ENCODE results near the gene EXPH5. TPM values are rescaled to one million over a fixed set of nuclear protein-coding genes. Genes with fewer than 3 reads are reported as not detected.

Gene EXPH5
- total and polyA plus RNA-seq, 2 experiments from 2014 or later = not detected

- no peak for DNase-seq
- no peaks in the 10 kb centered on the region for H4K20me1 ChIP-seq (ENCODE audit: insufficient read depth)
- H3K4me1 ChIP-seq (ENCODE audit: insufficient read depth) = no peaks in the 10 kb centered on the region
- no peaks in the 10 kb centered on the region for H3K79me2 ChIP-seq (ENCODE audit: insufficient read depth)
- H3K9ac ChIP-seq = no peak overlapping the region
- no peak overlapping the region for H3K4me3 ChIP-seq
- 88 to 90% methylated on average over 1 of the region's 1 CpG for WGBS, 2 experiments (ENCODE audit: low coverage in 1 of 2, low lambda C conversion rate in 2 of 2, missing lambda C conversion rate in 2 of 2)
- TF ChIP-seq EZH2 (IDR thresholded peaks at IDR 0.05; ENCODE audit: insufficient read depth, poor library complexity, severe bottlenecking) (no peak), EZH2phosphoT487 (IDR thresholded peaks at IDR 0.05; ENCODE audit: insufficient read depth, low read depth) (no peak)
- H2AFZ ChIP-seq = no peak overlapping the region
- H3F3A ChIP-seq (ENCODE audit: insufficient read depth) = no peaks in the 10 kb centered on the region
- H3K9me2 ChIP-seq (ENCODE audit: insufficient read depth) = no peaks in the 10 kb centered on the region
- H3K36me3 ChIP-seq (ENCODE audit: low read depth) = no peaks in the 10 kb centered on the region
- in situ Hi-C loops (cut with MboI) = no loop called here
- no peaks in the 10 kb centered on the region for H3K9me3 ChIP-seq (ENCODE audit: low read depth)
- H3K27ac ChIP-seq = no peak overlapping the region
- no peaks in the 10 kb centered on the region; the same call in 1 of the 2 replicates for H3K27me3 ChIP-seq (replicated peaks; ENCODE audit: insufficient read depth)
- H3K4me2 ChIP-seq (ENCODE audit: unreplicated experiment) = no peak overlapping the region
Observed at GRCh38 chr11:108525161-108525560, 68.4 kb downstream of the EXPH5 start.

- Histone ChIP-seq H3K4me2 (ENCODE audit: unreplicated experiment) (no peak overlapping the region), H3K9me2 (ENCODE audit: insufficient read depth) (no peaks in the 10 kb centered on the region), H3K27me3 (replicated peaks; ENCODE audit: insufficient read depth) (no peaks in the 10 kb centered on the region; the same call in 1 of the 2 replicates), H3K27ac (no peak overlapping the region), H3K4me3 (no peak overlapping the region), H3K79me2 (ENCODE audit: insufficient read depth) (no peaks in the 10 kb centered on the region), H3K9me3 (ENCODE audit: low read depth) (no peaks in the 10 kb centered on the region), H3K9ac (no peak overlapping the region), H3K4me1 (ENCODE audit: insufficient read depth) (no peaks in the 10 kb centered on the region), H4K20me1 (ENCODE audit: insufficient read depth) (no peaks in the 10 kb centered on the region), H2AFZ (no peak overlapping the region), H3F3A (ENCODE audit: insufficient read depth) (no peaks in the 10 kb centered on the region), H3K36me3 (ENCODE audit: low read depth) (no peaks in the 10 kb centered on the region)
- no peak for TF ChIP-seq EZH2phosphoT487 (IDR thresholded peaks at IDR 0.05; ENCODE audit: insufficient read depth, low read depth)
- no peak for TF ChIP-seq EZH2 (IDR thresholded peaks at IDR 0.05; ENCODE audit: insufficient read depth, poor library complexity, severe bottlenecking)
- no peak for DNase-seq
- in situ Hi-C loops (cut with MboI) = no loop called here
Observed at GRCh38 chr11:108524422-108524821, 69.1 kb downstream of the EXPH5 start.

GRCh38 chr11:108522318-108522717 lies 71.2 kb downstream of the EXPH5 start:
- WGBS, 2 experiments (ENCODE audit: low coverage in 1 of 2, low lambda C conversion rate in 2 of 2, missing lambda C conversion rate in 2 of 2) = 83 to 94% methylated on average over 1 of the region's 1 CpG
- H3K4me3 ChIP-seq = no peak overlapping the region
- DNase-seq = no peak
- H2AFZ ChIP-seq = no peak overlapping the region
- TF ChIP-seq EZH2phosphoT487 (IDR thresholded peaks at IDR 0.05; ENCODE audit: insufficient read depth, low read depth) (no peak), EZH2 (IDR thresholded peaks at IDR 0.05; ENCODE audit: insufficient read depth, poor library complexity, severe bottlenecking) (no peak)
- no peaks in the 10 kb centered on the region for H3K36me3 ChIP-seq (ENCODE audit: low read depth)
- H3K9me3 ChIP-seq (ENCODE audit: low read depth) = no peaks in the 10 kb centered on the region
- no peak overlapping the region for H3K4me2 ChIP-seq (ENCODE audit: unreplicated experiment)
- no peaks in the 10 kb centered on the region for H3F3A ChIP-seq (ENCODE audit: insufficient read depth)
- H3K4me1 ChIP-seq (ENCODE audit: insufficient read depth) = no peaks in the 10 kb centered on the region
- H3K9me2 ChIP-seq (ENCODE audit: insufficient read depth) = no peaks in the 10 kb centered on the region
- no peak overlapping the region for H3K27ac ChIP-seq
- no peak overlapping the region for H3K9ac ChIP-seq
- H3K79me2 ChIP-seq (ENCODE audit: insufficient read depth) = no peaks in the 10 kb centered on the region
- in situ Hi-C loops (cut with MboI) = no loop called here
- no peaks in the 10 kb centered on the region; the same call in 1 of the 2 replicates for H3K27me3 ChIP-seq (replicated peaks; ENCODE audit: insufficient read depth)
- H4K20me1 ChIP-seq (ENCODE audit: insufficient read depth) = no peaks in the 10 kb centered on the region

GRCh38 chr11:108518581-108518980 lies 75.0 kb downstream of the EXPH5 start:
- H3K27me3 ChIP-seq (replicated peaks; ENCODE audit: insufficient read depth) = no peaks in the 10 kb centered on the region
- H3K27ac ChIP-seq = no peak overlapping the region
- H3K9ac ChIP-seq = no peak overlapping the region
- no peaks in the 10 kb centered on the region for H3K9me3 ChIP-seq (ENCODE audit: low read depth)
- no peaks in the 10 kb centered on the region for H3K79me2 ChIP-seq (ENCODE audit: insufficient read depth)
- H3K4me2 ChIP-seq (ENCODE audit: unreplicated experiment) = no peak overlapping the region
- H3F3A ChIP-seq (ENCODE audit: insufficient read depth) = no peaks in the 10 kb centered on the region
- DNase-seq = no peak
- H3K4me3 ChIP-seq = no peak overlapping the region
- no peaks in the 10 kb centered on the region for H3K4me1 ChIP-seq (ENCODE audit: insufficient read depth)
- 66 to 68% methylated on average over 10 of the region's 10 CpGs for WGBS, 2 experiments (ENCODE audit: low coverage in 1 of 2, low lambda C conversion rate in 2 of 2, missing lambda C conversion rate in 2 of 2)
- no peaks in the 10 kb centered on the region for H3K9me2 ChIP-seq (ENCODE audit: insufficient read depth)
- no peaks in the 10 kb centered on the region for H3K36me3 ChIP-seq (ENCODE audit: low read depth)
- in situ Hi-C loops (cut with MboI) = no loop called here
- no peak overlapping the region for H2AFZ ChIP-seq
- TF ChIP-seq EZH2phosphoT487 (IDR thresholded peaks at IDR 0.05; ENCODE audit: insufficient read depth, low read depth) = no peak
- no peak for TF ChIP-seq EZH2 (IDR thresholded peaks at IDR 0.05; ENCODE audit: insufficient read depth, poor library complexity, severe bottlenecking)
- H4K20me1 ChIP-seq (ENCODE audit: insufficient read depth) = no peaks in the 10 kb centered on the region

- in situ Hi-C loops (cut with MboI) = no loop called here
- Histone ChIP-seq H2AFZ (no peak overlapping the region), H3K36me3 (ENCODE audit: low read depth) (no peaks in the 10 kb centered on the region), H3F3A (ENCODE audit: insufficient read depth) (peaks cover 9% of the 10 kb centered on the region; the same call in 1 of the 2 replicates), H3K79me2 (ENCODE audit: insufficient read depth) (no peaks in the 10 kb centered on the region), H3K9ac (no peak overlapping the region), H4K20me1 (ENCODE audit: insufficient read depth) (no peaks in the 10 kb centered on the region), H3K4me3 (no peak overlapping the region), H3K27ac (no peak overlapping the region), H3K4me2 (ENCODE audit: unreplicated experiment) (no peak overlapping the region), H3K9me3 (ENCODE audit: low read depth) (no peaks in the 10 kb centered on the region), H3K9me2 (ENCODE audit: insufficient read depth) (no peaks in the 10 kb centered on the region), H3K27me3 (replicated peaks; ENCODE audit: insufficient read depth) (no peaks in the 10 kb centered on the region), H3K4me1 (ENCODE audit: insufficient read depth) (0 out of 2 replicates have a peak, but pooled peaks cover 11% of the 10 kb centered on the region)
- WGBS, 2 experiments (ENCODE audit: low coverage in 1 of 2, low lambda C conversion rate in 2 of 2, missing lambda C conversion rate in 2 of 2) = 75% methylated on average over 4 of the region's 4 CpGs
- TF ChIP-seq EZH2phosphoT487 (IDR thresholded peaks at IDR 0.05; ENCODE audit: insufficient read depth, low read depth) = no peak
- TF ChIP-seq EZH2 (IDR thresholded peaks at IDR 0.05; ENCODE audit: insufficient read depth, poor library complexity, severe bottlenecking) = no peak
- DNase-seq = no peak
Observed at GRCh38 chr11:108516125-108516524, 77.4 kb downstream of the EXPH5 start.
